ENCODE data around the gene MRPL23.

DNA sequence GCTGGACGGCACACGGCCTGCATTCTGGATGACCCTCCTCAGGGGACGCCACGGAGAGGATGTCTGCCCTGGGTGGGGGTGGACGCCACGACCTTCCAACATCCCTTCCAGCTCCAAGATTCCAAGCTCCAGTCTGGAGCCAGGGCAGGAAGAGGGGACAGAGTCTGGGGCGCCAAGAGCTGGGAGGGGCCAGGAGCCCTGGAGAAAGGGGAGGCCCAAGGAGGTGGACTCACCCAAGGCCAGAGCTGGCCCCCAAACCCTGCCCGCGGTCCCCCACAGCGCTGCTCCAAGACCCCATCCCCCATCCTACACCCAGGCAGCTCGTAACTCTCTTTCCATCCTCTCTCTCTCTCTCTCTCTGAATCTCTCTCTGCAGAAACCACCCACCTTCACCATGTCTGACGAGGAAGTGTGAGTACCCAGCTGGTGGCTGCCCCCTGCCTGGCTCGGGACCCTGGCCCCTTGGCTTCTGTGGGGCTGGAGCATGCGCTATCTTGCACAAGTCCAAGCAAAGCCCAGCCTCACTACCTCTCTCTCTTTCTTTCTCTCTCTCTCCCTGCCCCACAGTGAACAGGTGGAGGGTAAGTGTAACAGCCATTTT, 24.6 kb upstream of the MRPL23 start:
- TF ChIP-seq, protein P1, sequence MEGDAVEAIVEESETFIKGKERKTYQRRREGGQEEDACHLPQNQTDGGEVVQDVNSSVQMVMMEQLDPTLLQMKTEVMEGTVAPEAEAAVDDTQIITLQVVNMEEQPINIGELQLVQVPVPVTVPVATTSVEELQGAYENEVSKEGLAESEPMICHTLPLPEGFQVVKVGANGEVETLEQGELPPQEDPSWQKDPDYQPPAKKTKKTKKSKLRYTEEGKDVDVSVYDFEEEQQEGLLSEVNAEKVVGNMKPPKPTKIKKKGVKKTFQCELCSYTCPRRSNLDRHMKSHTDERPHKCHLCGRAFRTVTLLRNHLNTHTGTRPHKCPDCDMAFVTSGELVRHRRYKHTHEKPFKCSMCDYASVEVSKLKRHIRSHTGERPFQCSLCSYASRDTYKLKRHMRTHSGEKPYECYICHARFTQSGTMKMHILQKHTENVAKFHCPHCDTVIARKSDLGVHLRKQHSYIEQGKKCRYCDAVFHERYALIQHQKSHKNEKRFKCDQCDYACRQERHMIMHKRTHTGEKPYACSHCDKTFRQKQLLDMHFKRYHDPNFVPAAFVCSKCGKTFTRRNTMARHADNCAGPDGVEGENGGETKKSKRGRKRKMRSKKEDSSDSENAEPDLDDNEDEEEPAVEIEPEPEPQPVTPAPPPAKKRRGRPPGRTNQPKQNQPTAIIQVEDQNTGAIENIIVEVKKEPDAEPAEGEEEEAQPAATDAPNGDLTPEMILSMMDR (IDR thresholded peaks at IDR 0.05), result no peak
- no peak for TF ChIP-seq POLR2AphosphoS5 (IDR thresholded peaks at IDR 0.05; ENCODE audit: insufficient read depth in 1 of 2, low read depth in 1 of 2)
